Hepatocyte (in vitro differentiated cells): ENCODE data around the gene B4GALT5.

Experiments used
- EZH2phosphoT487 ChIP-seq: fragments of 200-600 bp; sonication (generic); IDR thresholded peaks from one replicate; pipeline ENCODE4 v1.6.1; 2018; ENCODE audit warnings: antibody characterized with exemption, mild to moderate bottlenecking, low read depth, moderate library complexity; ENCODE audit not compliant: unreplicated experiment, severe bottlenecking
- TF ChIP-seq, protein P1 (sequence below): fragments of 200-600 bp; sonication (generic); IDR thresholded peaks from 2 replicates; pipeline ENCODE4 v1.5.1; 2016; ENCODE audit warnings: antibody characterized with exemption, mild to moderate bottlenecking; ENCODE audit not compliant: poor library complexity

DNA sequence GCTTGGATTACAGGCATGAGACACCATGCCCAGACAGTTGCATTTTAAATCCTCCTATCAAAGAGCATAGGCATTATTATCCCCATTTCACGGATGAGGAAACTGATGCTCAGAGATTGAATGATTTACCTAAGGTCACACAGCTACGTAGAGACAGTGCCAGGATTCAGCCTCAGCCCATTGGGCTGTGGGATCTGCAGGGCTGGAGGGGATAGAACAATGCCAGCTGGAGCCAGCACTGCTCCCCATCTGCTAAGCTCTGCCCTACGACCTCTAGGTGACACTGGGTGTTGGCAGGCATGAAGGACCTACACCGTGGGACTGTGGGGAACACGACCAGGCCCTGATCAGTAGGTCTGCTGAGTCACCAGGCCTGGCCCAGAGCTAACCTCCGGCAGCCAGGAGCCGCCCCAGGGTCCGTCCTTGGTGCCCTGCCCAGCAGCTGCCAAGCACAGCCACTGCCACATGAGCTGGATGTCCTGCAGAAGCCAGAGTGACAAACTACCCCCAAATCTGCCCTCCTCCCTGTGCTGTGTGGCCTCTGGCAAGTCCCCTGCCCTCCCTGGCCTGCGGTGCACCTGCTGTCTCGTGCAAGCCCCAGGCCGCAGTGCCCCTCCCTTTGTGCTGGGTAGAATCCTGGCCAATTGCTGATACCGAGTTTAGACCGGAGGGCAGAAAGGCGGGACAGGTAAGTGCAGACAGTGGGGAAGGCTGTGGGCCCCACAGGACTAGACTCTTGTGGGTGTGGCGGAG lies 98.1 kb downstream of the B4GALT5 start:
- TF ChIP-seq, protein P1, sequence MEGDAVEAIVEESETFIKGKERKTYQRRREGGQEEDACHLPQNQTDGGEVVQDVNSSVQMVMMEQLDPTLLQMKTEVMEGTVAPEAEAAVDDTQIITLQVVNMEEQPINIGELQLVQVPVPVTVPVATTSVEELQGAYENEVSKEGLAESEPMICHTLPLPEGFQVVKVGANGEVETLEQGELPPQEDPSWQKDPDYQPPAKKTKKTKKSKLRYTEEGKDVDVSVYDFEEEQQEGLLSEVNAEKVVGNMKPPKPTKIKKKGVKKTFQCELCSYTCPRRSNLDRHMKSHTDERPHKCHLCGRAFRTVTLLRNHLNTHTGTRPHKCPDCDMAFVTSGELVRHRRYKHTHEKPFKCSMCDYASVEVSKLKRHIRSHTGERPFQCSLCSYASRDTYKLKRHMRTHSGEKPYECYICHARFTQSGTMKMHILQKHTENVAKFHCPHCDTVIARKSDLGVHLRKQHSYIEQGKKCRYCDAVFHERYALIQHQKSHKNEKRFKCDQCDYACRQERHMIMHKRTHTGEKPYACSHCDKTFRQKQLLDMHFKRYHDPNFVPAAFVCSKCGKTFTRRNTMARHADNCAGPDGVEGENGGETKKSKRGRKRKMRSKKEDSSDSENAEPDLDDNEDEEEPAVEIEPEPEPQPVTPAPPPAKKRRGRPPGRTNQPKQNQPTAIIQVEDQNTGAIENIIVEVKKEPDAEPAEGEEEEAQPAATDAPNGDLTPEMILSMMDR: no peak
- TF ChIP-seq EZH2phosphoT487: no peak
